Suppressor macrophage (primary cell): ENCODE measurements around the gene MAPK8IP1.
A peak's percentile ranks its signal among the peaks of the same experiment; 100 is the strongest.

Experiments
- DNase-seq, 4 experiments: peaks; one replicate each; pipeline ENCODE4 v3.0.0-alpha.2; 2020 to 2022

Gene MAPK8IP1

GRCh38 chr11:45926536-45927331 lies 41.3 kb downstream of the MAPK8IP1 start:
- DNase-seq = no peak

- DNase-seq = no peak
Observed at GRCh38 chr11:45927332-45927683, 41.9 kb downstream of the MAPK8IP1 start.

- no peak for DNase-seq
Observed at GRCh38 chr11:45927684-45928413, 42.4 kb downstream of the MAPK8IP1 start.

- no peak for DNase-seq
Observed at GRCh38 chr11:45928535-45929215, 43.2 kb downstream of the MAPK8IP1 start.

- peak in 1 of 4 experiments; percentile 5 for DNase-seq
Observed at GRCh38 chr11:45929486-45930030, 44.1 kb downstream of the MAPK8IP1 start.

- peak in 1 of 4 experiments; percentile 26 for DNase-seq
Observed at GRCh38 chr11:45930031-45930794, 44.8 kb downstream of the MAPK8IP1 start.

GRCh38 chr11:45930951-45931570 lies 45.6 kb downstream of the MAPK8IP1 start:
- peak in 1 of 4 experiments; percentile 2 for DNase-seq

GRCh38 chr11:45931739-45932138 lies 46.3 kb downstream of the MAPK8IP1 start:
- peak in 1 of 4 experiments; percentile 20 for DNase-seq

- no peak for DNase-seq
Observed at GRCh38 chr11:45932217-45932616, 46.8 kb downstream of the MAPK8IP1 start.

- peak; percentile 34 to 73 (median 62) for DNase-seq
Observed at GRCh38 chr11:45933131-45933831, 47.8 kb downstream of the MAPK8IP1 start.

GRCh38 chr11:45933846-45934579 lies 48.6 kb downstream of the MAPK8IP1 start:
- no peak for DNase-seq

- DNase-seq = no peak
Observed at GRCh38 chr11:45934580-45935318, 49.3 kb downstream of the MAPK8IP1 start.

- DNase-seq = peak in 1 of 4 experiments; percentile 19
Observed at GRCh38 chr11:45935349-45936064, 50.1 kb downstream of the MAPK8IP1 start.

- no peak for DNase-seq
Observed at GRCh38 chr11:45936511-45937054, 51.1 kb downstream of the MAPK8IP1 start.

- no peak for DNase-seq
Observed at GRCh38 chr11:45937916-45938315, 52.5 kb downstream of the MAPK8IP1 start.

GRCh38 chr11:45939836-45940235 lies 54.4 kb downstream of the MAPK8IP1 start:
- no peak for DNase-seq

- DNase-seq = no peak
Observed at GRCh38 chr11:45941285-45941684, 55.8 kb downstream of the MAPK8IP1 start.

- DNase-seq = no peak
Observed at GRCh38 chr11:45942381-45942780, 56.9 kb downstream of the MAPK8IP1 start.
